Neural progenitor cell (in vitro differentiated cells): Measurements from ENCODE around the gene SRP72. TPM values are rescaled to one million over a fixed set of nuclear protein-coding genes. Genes with fewer than 3 reads are reported as not detected.
"Not testable (repeated sequence)": the region's sequence is repeated elsewhere in the genome, so short reads cannot be mapped to it uniquely, and the experiment has no call there.

Source experiments
- DNase-seq: peaks from one replicate; pipeline ENCODE4 v3.0.0-alpha.2; 2016; ENCODE audit warnings: low spot score
- H2AFZ ChIP-seq: fragments of 200-600 bp; sonication (generic); replicated peaks from 2 replicates; pipeline ENCODE4 v1.6.1; 2016; ENCODE audit warnings: antibody characterized with exemption
- H3F3A ChIP-seq: fragments of 200-600 bp; sonication (generic); 2 replicates; pipeline ENCODE4 v1.6.1; 2016; ENCODE audit warnings: antibody characterized with exemption, low read depth
- H3K27ac ChIP-seq: fragments of 200-600 bp; sonication (generic); 2 replicates; pipeline ENCODE4 v1.5.1; 2016; ENCODE audit warnings: mild to moderate bottlenecking
- H3K27me3 ChIP-seq: fragments of 200-600 bp; sonication (generic); 2 replicates; pipeline ENCODE4 v1.6.1; 2016; ENCODE audit warnings: mild to moderate bottlenecking, moderate library complexity
- H3K36me3 ChIP-seq: fragments of 200-600 bp; sonication (generic); 2 replicates; pipeline ENCODE4 v1.5.1; 2016
- H3K4me1 ChIP-seq: fragments of 200-600 bp; sonication (generic); 2 replicates; pipeline ENCODE4 v1.6.1; 2016; ENCODE audit warnings: mixed run types
- H3K4me2 ChIP-seq: fragments of 200-600 bp; sonication (generic); 2 replicates; pipeline ENCODE4 v1.6.1; 2016
- H3K4me3 ChIP-seq: fragments of 200-600 bp; sonication (generic); 2 replicates; pipeline ENCODE4 v1.5.1; 2016
- H3K79me2 ChIP-seq: fragments of 200-600 bp; sonication (generic); 2 replicates; pipeline ENCODE4 v1.6.1; 2016; ENCODE audit warnings: low read depth
- H3K9ac ChIP-seq: fragments of 200-600 bp; sonication (generic); 2 replicates; pipeline ENCODE4 v1.6.1; 2016
- H3K9me3 ChIP-seq: fragments of 200-600 bp; sonication (generic); 2 replicates; pipeline ENCODE4 v1.5.1; 2016; ENCODE audit warnings: low read depth
- H4K20me1 ChIP-seq: fragments of 200-600 bp; sonication (generic); 2 replicates; pipeline ENCODE4 v1.6.1; 2016; ENCODE audit warnings: low read depth
- H3K27ac Mint-ChIP-seq: 3 replicates; pipeline ENCODE4 v1.8.0; 2021; ENCODE audit warnings: mixed read lengths
- H3K27me3 Mint-ChIP-seq: 2 replicates; pipeline ENCODE4 v1.8.0; 2022; ENCODE audit warnings: low read depth, mild to moderate bottlenecking, inconsistent platforms, moderate library complexity, mixed read lengths; ENCODE audit not compliant: insufficient read depth
- H3K36me3 Mint-ChIP-seq: 3 replicates; pipeline ENCODE4 v1.8.0; 2021; ENCODE audit warnings: mixed read lengths
- H3K4me1 Mint-ChIP-seq: 3 replicates; pipeline ENCODE4 v1.8.0; 2021; ENCODE audit warnings: mixed read lengths
- H3K4me3 Mint-ChIP-seq: 3 replicates; pipeline ENCODE4 v1.8.0; 2021; ENCODE audit warnings: mild to moderate bottlenecking, moderate library complexity, mixed read lengths
- H3K9me3 Mint-ChIP-seq: 3 replicates; pipeline ENCODE4 v1.8.0; 2020; ENCODE audit warnings: mixed read lengths
- EZH2 ChIP-seq: fragments of 200-600 bp; sonication (generic); IDR thresholded peaks from 2 replicates; pipeline ENCODE4 v1.6.1; 2017; ENCODE audit warnings: antibody characterized with exemption, mild to moderate bottlenecking, moderate library complexity
- EZH2phosphoT487 ChIP-seq: fragments of 200-600 bp; sonication (generic); IDR thresholded peaks from 2 replicates; pipeline ENCODE4 v1.6.1; 2017; ENCODE audit warnings: antibody characterized with exemption
- total RNA-seq: library from RNA; depleted of rRNA; stranded (reverse); fragments of >200 nt; gene quantifications from 2 replicates; pipeline ENCODE4 v1.2.3, GENCODE V29; 2015; ENCODE audit warnings: low replicate concordance
- TF ChIP-seq, protein P1 (sequence below): fragments of 200-600 bp; sonication (generic); IDR thresholded peaks from 2 replicates; pipeline ENCODE4 v1.5.1; 2017; ENCODE audit warnings: antibody characterized with exemption, mild to moderate bottlenecking

The SRP72 gene
- total RNA-seq, 1 donor from 2014 or later, result 114 TPM

GRCh38 chr4:56445699-56446098, 21.7 kb upstream of the SRP72 start:
- no peak for DNase-seq
- peaks cover 67% of the 10 kb centered on the region for H4K20me1 ChIP-seq
- no peak overlapping the region for H2AFZ ChIP-seq
- no peak overlapping the region for H3K9ac ChIP-seq
- no peak overlapping the region for H3K4me2 ChIP-seq
- peaks cover 3% of the 10 kb centered on the region for H3F3A ChIP-seq
- no peaks in the 10 kb centered on the region for H3K27me3 ChIP-seq
- Mint-ChIP-seq H3K27ac (no peak overlapping the region), H3K4me1 (peaks cover 4% of the 10 kb centered on the region), H3K4me3 (no peak overlapping the region), H3K27me3 (no peaks in the 10 kb centered on the region), H3K9me3 (no peaks in the 10 kb centered on the region), H3K36me3 (peaks cover 37% of the 10 kb centered on the region)
- no peaks in the 10 kb centered on the region for H3K9me3 ChIP-seq
- H3K4me3 ChIP-seq, result no peak overlapping the region
- peaks cover 71% of the 10 kb centered on the region for H3K36me3 ChIP-seq
- no peak overlapping the region for H3K27ac ChIP-seq
- H3K79me2 ChIP-seq, result peaks cover 93% of the 10 kb centered on the region
- H3K4me1 ChIP-seq, result peaks cover 15% of the 10 kb centered on the region
- TF ChIP-seq EZH2phosphoT487, result no peak
- no peak for TF ChIP-seq EZH2
- TF ChIP-seq, protein P1, sequence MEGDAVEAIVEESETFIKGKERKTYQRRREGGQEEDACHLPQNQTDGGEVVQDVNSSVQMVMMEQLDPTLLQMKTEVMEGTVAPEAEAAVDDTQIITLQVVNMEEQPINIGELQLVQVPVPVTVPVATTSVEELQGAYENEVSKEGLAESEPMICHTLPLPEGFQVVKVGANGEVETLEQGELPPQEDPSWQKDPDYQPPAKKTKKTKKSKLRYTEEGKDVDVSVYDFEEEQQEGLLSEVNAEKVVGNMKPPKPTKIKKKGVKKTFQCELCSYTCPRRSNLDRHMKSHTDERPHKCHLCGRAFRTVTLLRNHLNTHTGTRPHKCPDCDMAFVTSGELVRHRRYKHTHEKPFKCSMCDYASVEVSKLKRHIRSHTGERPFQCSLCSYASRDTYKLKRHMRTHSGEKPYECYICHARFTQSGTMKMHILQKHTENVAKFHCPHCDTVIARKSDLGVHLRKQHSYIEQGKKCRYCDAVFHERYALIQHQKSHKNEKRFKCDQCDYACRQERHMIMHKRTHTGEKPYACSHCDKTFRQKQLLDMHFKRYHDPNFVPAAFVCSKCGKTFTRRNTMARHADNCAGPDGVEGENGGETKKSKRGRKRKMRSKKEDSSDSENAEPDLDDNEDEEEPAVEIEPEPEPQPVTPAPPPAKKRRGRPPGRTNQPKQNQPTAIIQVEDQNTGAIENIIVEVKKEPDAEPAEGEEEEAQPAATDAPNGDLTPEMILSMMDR, result no peak

DNA sequence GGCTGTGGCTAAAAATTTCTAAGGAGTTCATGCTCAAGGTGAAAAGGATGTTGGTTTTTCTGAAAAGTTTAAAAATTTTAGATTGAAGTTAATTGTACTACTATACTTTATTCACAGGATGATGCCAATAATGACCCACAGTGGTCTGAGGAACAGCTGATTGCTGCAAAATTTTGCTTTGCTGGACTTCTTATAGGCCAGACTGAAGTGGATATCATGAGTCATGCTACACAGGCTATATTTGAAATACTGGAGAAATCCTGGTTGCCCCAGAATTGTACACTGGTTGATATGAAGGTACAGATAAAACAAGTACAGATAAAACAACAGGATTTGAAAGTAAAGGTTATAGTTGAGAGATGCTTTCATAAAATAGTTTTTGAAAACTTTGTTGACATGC, 19.1 kb upstream of the SRP72 start:
- no peak overlapping the region for H3K4me3 Mint-ChIP-seq
- H3K9me3 Mint-ChIP-seq, result no peaks in the 10 kb centered on the region
- no peaks in the 10 kb centered on the region for H3K27me3 Mint-ChIP-seq
- Histone ChIP-seq H4K20me1 (peaks cover 43% of the 10 kb centered on the region), H3K4me2 (no peak overlapping the region), H3K27me3 (no peaks in the 10 kb centered on the region), H3K4me1 (no peaks in the 10 kb centered on the region), H2AFZ (no peak overlapping the region), H3K4me3 (no peak overlapping the region), H3K79me2 (peaks cover 87% of the 10 kb centered on the region), H3K36me3 (peaks cover 75% of the 10 kb centered on the region), H3F3A (peaks cover 3% of the 10 kb centered on the region), H3K27ac (no peak overlapping the region), H3K9me3 (no peaks in the 10 kb centered on the region), H3K9ac (no peak overlapping the region)
- DNase-seq, result no peak
- H3K27ac Mint-ChIP-seq, result no peak overlapping the region
- TF ChIP-seq EZH2phosphoT487 (no peak), EZH2 (no peak)
- TF ChIP-seq, protein P1, result no peak
- no peaks in the 10 kb centered on the region for H3K4me1 Mint-ChIP-seq
- H3K36me3 Mint-ChIP-seq, result peaks cover 40% of the 10 kb centered on the region

GRCh38 chr4:56449475-56449874, 17.9 kb upstream of the SRP72 start:
- H3K9me3 Mint-ChIP-seq, H3K27me3 ChIP-seq, H3K4me3 Mint-ChIP-seq, H3K9me3 ChIP-seq, H3K4me3 ChIP-seq, H3K9ac ChIP-seq, DNase-seq, H3F3A ChIP-seq, H3K27ac Mint-ChIP-seq, H3K4me2 ChIP-seq, H3K27ac ChIP-seq, H3K4me1 ChIP-seq, H3K4me1 Mint-ChIP-seq, H2AFZ ChIP-seq, H3K27me3 Mint-ChIP-seq: not testable (repeated sequence)
- Histone ChIP-seq H4K20me1 (peaks cover 32% of the 10 kb centered on the region), H3K36me3 (peaks cover 73% of the 10 kb centered on the region), H3K79me2 (peaks cover 87% of the 10 kb centered on the region)
- H3K36me3 Mint-ChIP-seq, result peaks cover 43% of the 10 kb centered on the region

DNA sequence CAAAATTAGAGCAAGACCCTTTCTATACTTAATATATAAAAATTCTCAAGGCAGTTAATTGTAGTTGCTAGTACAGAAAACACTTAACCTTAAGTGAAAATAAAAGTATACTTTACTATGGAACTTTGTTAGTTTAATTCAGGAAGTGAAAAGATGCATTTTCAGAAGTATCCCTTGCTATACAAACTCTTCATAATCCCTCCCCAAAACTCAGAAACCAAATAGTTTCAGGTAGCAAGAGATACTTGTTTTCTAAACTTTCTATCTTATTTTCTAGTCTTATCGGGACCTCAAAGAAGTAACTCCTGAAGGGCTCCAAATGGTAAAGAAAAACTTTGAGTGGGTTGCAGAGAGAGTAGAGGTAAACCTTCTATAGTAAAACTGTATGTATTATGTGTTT, 17.1 kb upstream of the SRP72 start:
- no peak overlapping the region for H2AFZ ChIP-seq
- Mint-ChIP-seq H3K27ac (no peak overlapping the region), H3K4me3 (no peak overlapping the region), H3K4me1 (no peaks in the 10 kb centered on the region), H3K36me3 (peaks cover 40% of the 10 kb centered on the region), H3K27me3 (no peaks in the 10 kb centered on the region), H3K9me3 (no peaks in the 10 kb centered on the region)
- no peak overlapping the region for H3K27ac ChIP-seq
- H3K9me3 ChIP-seq, result no peaks in the 10 kb centered on the region
- H3F3A ChIP-seq, result peaks cover 5% of the 10 kb centered on the region
- H3K4me2 ChIP-seq, result no peak overlapping the region
- H3K4me1 ChIP-seq, result no peaks in the 10 kb centered on the region
- no peak for TF ChIP-seq EZH2
- TF ChIP-seq, protein P1, result no peak
- no peaks in the 10 kb centered on the region for H3K27me3 ChIP-seq
- H3K79me2 ChIP-seq, result peaks cover 87% of the 10 kb centered on the region
- DNase-seq, result no peak
- H3K36me3 ChIP-seq, result peaks cover 73% of the 10 kb centered on the region
- H3K4me3 ChIP-seq, result no peak overlapping the region
- H4K20me1 ChIP-seq, result peaks cover 29% of the 10 kb centered on the region
- H3K9ac ChIP-seq, result no peak overlapping the region
